ENCODE measurements around the gene C10orf105. TPM values are rescaled to one million over a fixed set of nuclear protein-coding genes. Genes with fewer than 3 reads are reported as not detected.

The C10orf105 gene
- total and polyA plus RNA-seq, 2 donors from 2014 or later: 0.35 TPM; not detected in 1

GRCh38 chr10:71700731-71701368 lies 18.7 kb downstream of the C10orf105 start:
- DNase-seq: peak in 4 of 5 donors; percentile 48 to 61 (median 54)
- intact Hi-C loops (cut with DNase I): no loop called here
- no peaks in the 10 kb centered on the region for H3K36me3 ChIP-seq (ENCODE audit: control insufficient read depth in 2 of 3, insufficient read depth in 3 of 3, low read length in 3 of 3)
- H3K27me3 ChIP-seq (ENCODE audit: control insufficient read depth, insufficient read depth, low read length): no peaks in the 10 kb centered on the region
- peaks cover 0 to 4% (median 3%) of the 10 kb centered on the region in 3 donors for H3K4me1 ChIP-seq (ENCODE audit: control insufficient read depth in 2 of 3, insufficient read depth in 2 of 3, low read depth in 1 of 3, low read length in 3 of 3)
- no peak overlapping the region for H3K9ac ChIP-seq (ENCODE audit: low read length in 3 of 3)
- no peak for FAIRE-seq
- no peaks in the 10 kb centered on the region for H3K9me3 ChIP-seq (ENCODE audit: control insufficient read depth in 2 of 3, insufficient read depth in 1 of 3, low read length in 3 of 3)
- no peak overlapping the region for H3K4me3 ChIP-seq (ENCODE audit: low read length in 3 of 3)
- no peak for TF ChIP-seq CTCF (IDR thresholded peaks at IDR 0.05; ENCODE audit: borderline replicate concordance, extremely low read depth, insufficient read depth)
- H3K27ac ChIP-seq (ENCODE audit: low read depth in 2 of 2, low read length in 2 of 2): no peak overlapping the region

GRCh38 chr10:71698737-71699136 lies 20.8 kb downstream of the C10orf105 start:
- Histone ChIP-seq H3K36me3 (ENCODE audit: control insufficient read depth in 2 of 3, insufficient read depth in 3 of 3, low read length in 3 of 3) (no peaks in the 10 kb centered on the region), H3K4me3 (ENCODE audit: low read length in 3 of 3) (no peak overlapping the region), H3K9me3 (ENCODE audit: control insufficient read depth in 2 of 3, insufficient read depth in 1 of 3, low read length in 3 of 3) (no peaks in the 10 kb centered on the region), H3K27ac (ENCODE audit: low read depth in 2 of 2, low read length in 2 of 2) (no peak overlapping the region), H3K9ac (ENCODE audit: low read length in 3 of 3) (no peak overlapping the region), H3K4me1 (ENCODE audit: control insufficient read depth in 2 of 3, insufficient read depth in 2 of 3, low read depth in 1 of 3, low read length in 3 of 3) (peaks cover 0 to 11% (median 4%) of the 10 kb centered on the region in 3 donors), H3K27me3 (ENCODE audit: control insufficient read depth, insufficient read depth, low read length) (no peaks in the 10 kb centered on the region)
- intact Hi-C loops (cut with DNase I): no loop called here
- no peak for TF ChIP-seq CTCF (IDR thresholded peaks at IDR 0.05; ENCODE audit: borderline replicate concordance, extremely low read depth, insufficient read depth)
- FAIRE-seq (no peak), DNase-seq (no peak)

- intact Hi-C loops (cut with DNase I): no loop called here
- no peaks in the 10 kb centered on the region for H3K27me3 ChIP-seq (ENCODE audit: control insufficient read depth, insufficient read depth, low read length)
- no peak overlapping the region for H3K4me3 ChIP-seq (ENCODE audit: low read length in 3 of 3)
- no peak overlapping the region for H3K27ac ChIP-seq (ENCODE audit: low read depth in 2 of 2, low read length in 2 of 2)
- no peak for TF ChIP-seq CTCF (IDR thresholded peaks at IDR 0.05; ENCODE audit: borderline replicate concordance, extremely low read depth, insufficient read depth)
- H3K9ac ChIP-seq (ENCODE audit: low read length in 3 of 3): no peak overlapping the region
- no peaks in the 10 kb centered on the region for H3K9me3 ChIP-seq (ENCODE audit: control insufficient read depth in 2 of 3, insufficient read depth in 1 of 3, low read length in 3 of 3)
- DNase-seq (no peak), FAIRE-seq (no peak)
- peaks cover 0 to 14% (median 4%) of the 10 kb centered on the region in 3 donors for H3K4me1 ChIP-seq (ENCODE audit: control insufficient read depth in 2 of 3, insufficient read depth in 2 of 3, low read depth in 1 of 3, low read length in 3 of 3)
- no peaks in the 10 kb centered on the region for H3K36me3 ChIP-seq (ENCODE audit: control insufficient read depth in 2 of 3, insufficient read depth in 3 of 3, low read length in 3 of 3)
These were observed 21.5 kb downstream of the C10orf105 start for GRCh38 chr10:71697938-71698709.
